ENCODE data around the gene TAX1BP1.

TAX1BP1 gene

DNA sequence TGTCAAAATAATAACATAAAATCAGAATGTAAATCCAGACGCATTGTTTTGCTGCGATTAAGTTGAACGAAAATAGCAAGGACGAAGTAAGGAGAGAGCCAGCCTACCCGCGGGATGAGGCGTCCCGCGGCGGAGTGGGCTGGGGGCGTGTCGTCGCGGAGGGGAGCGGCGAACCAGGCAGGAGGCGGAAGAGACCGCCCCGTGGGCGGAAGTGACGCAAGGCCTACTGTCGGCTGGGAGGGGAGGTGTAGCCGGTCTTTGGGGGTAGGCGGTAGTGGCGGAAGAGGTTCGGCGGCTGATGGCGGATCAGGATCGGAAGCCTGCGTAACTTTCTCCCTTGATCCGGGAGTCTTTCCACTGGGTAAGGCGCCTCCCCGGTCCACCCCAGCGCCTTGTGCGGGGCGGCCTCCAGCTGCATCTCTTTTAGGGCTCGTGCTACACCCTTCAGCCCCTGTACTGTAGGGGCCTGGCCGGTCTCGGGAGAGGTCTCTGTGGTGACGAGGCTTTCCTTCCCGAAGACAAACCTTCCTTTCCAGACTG is at the start of gene TAX1BP1:
Gene TAX1BP1, plus strand, starts transcription at position 254 of the 540 bp plus-strand sequence. CDS start 8,363 bp downstream, outside the sequence.
- DNase-seq: peak; percentile 90

GRCh38 chr7:27690649-27691048 is 49.3 kb upstream of the TAX1BP1 start:
- DNase-seq: no peak

DNA sequence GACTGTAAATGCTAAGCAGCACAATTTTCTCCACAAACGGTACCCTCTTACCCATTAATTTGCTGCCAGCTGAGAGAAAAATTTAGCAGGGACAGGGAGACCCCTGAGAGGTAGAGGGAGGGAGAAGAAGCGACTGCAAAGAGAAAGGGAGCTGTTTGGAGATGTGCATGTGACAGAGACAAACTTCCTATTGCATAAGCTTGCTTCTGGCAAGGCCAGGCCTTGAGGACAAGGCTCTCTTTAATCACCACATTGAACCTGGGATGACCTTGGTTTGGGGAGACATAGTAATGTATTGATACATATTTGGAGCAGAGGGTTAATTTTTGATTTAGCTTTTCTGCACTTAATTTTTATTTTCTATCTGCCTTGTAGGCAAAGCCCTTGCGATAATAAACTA is 46.2 kb upstream of the TAX1BP1 start:
- no peak for DNase-seq

- DNase-seq: no peak
Measured at GRCh38 chr7:27695096-27695495, 44.9 kb upstream of the TAX1BP1 start.

- DNase-seq: no peak
Measured at GRCh38 chr7:27697861-27698430, 42.0 kb upstream of the TAX1BP1 start.

DNA sequence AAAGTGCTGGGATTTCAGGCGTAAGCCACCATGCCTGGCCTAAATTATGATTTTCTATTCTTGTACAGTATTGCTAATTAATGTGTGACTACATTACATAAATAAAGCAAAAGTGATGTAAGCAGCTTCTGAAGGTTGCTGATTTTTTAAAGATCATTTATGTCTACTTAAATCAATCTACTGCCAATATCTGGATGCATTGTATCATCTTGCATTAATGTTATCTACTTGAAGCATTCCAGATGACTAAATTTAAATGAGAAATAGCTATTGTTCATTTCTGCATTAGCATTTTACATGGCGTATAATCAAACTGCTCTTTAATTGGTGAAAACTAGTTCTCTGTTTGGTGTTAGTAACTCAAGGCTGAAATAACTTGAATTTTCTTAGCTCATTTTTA is 40.2 kb upstream of the TAX1BP1 start:
- DNase-seq: no peak

- peak; percentile 13 for DNase-seq
Measured at GRCh38 chr7:27700501-27700900, 39.5 kb upstream of the TAX1BP1 start.

DNA sequence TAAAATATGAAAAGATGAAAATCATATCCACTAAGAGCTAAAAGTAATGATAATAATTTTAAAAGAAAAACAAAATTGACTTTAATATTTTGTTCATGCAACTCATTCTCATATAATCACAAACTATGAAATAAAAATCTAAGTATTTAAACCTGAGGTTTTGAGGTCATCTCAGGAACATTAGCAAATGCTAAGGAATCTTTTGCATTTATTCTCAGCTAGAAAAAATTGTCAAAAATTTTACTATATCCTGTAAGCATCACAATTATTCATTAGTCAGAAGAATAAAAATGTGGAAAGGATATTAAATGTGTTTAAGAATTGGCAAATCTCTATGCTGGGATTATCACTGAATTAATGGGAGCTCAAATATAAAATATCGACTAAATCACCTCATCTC is 36.8 kb upstream of the TAX1BP1 start:
- no peak for DNase-seq

DNA sequence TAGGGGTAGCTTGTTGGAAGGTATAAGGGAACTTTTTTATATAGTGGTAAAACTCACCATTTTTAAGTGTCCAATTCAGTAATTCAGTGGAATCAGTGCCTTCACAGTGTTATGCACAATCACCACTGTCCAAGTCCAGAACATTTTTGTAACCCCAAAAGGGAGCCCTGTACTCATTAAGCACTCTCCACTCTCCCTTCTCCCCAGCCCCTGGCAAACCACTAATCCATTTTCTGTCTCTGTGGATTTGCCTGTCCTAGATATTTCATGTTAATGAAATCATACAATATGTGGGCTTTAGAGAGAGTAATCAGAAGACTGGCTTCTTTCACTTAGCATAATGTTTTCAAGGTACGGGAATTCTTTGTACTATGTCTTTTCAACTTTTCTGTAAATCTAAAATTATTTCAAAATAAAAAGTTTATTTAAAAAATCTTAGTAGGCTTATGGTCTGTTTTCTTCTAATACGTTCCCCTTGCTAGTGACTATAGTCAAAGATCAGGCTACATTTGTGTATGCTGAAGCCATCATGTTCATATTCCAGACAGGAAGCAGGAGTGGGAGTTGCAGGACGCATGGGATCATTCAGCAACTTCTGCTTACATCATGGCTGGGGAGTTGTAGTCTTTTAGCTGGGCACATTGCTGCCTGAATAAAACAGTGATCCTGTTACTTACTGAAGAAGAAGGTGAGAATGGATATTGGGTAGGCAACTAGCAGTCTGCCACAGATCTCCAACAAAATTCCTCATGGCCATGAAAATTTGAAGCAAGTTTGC is 35.4 kb upstream of the TAX1BP1 start:
- DNase-seq: no peak

DNA sequence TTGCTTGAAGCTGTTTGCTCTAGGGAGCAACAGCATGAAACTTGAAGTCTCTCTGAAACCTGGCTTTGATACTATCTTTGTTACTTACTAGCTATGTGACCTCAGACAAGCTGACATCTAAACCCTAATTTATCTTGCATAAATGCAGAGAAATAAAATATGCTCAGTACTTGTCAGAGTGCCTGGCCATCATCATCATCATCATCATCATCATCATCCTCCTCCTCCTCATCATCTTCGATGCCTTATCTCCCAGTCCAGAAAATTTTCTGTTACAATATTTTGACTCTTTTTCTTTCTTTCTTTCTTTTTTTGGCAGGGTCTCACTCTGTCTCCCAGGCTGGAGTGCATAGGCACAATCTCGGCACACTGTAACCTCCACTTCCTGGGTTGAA is 34.8 kb upstream of the TAX1BP1 start:
- DNase-seq: no peak

GRCh38 chr7:27708485-27708884 is 31.5 kb upstream of the TAX1BP1 start:
- no peak for DNase-seq

DNA sequence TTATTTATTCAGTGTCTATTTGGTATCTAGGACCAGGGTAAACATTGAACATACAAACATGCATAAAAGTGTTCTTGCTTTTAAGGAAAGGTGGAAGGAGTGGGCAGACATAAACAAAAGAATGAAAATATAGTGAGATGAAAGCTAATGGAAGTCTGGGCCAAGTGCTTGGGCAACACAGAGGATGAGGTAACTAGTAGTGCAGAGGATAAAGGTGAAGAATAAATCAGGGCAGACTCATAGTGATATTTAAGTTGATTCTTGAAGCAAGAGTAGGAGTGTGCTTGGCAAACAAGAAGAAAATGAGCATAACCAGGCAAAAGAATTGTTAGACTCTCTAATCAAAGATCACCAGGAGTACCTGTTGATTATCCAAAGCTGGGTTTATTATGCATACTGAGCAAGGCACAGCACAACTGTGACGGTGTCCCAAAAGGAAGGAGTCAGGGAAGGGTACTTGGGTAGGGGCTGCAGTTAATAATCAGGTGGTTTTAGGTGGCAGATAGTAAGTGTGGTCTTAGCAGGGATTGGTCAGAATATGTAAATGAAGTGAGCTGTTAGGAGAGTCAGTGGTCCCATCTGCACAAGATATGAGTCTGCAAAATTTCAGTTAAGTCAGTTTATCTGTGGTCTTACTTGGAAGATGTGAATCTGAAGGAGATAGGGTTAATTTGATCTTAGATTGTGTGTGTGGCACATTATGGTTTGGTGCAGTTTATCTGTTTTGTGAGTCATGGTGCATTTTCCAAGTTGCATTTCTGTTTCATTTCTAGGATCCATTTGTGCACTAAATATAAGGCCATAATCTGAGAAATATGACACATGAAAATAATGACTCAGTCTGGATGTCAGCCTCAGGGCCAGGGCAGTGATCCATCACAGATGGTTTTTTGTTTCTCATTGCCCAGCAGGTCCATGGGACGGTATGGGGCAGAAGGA is 30.6 kb upstream of the TAX1BP1 start:
- no peak for DNase-seq

GRCh38 chr7:27712217-27712616 is 27.7 kb upstream of the TAX1BP1 start:
- DNase-seq: no peak

DNA sequence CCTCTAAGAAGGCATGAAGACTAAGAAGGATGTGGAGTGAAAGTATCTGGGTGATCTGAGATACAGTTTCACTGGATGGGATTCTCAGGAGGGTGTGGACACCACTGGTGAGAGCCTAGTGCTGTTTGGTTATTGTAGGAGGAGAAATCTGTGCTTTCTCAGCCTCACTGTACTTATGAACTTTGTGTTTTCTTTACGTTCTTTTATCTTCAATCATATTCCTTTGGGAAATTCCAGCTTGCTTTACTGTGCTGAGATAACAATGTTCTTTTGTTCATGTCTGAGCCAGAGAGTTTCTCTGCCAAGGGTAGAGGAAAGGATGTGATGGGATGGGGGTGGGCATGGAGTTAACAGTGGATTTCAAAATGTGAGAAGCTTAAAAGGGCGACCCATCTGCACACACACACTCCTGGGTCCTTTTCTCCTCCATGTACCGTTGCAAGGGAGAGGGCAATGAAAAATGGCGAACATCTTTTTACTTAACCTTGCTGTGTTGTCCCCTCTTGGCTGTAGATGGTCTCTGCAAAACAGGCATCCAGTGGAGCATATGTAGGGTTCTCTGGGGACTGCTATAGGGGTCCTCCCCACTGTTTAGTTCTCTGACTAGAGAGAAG is 25.0 kb upstream of the TAX1BP1 start:
- DNase-seq: no peak

DNA sequence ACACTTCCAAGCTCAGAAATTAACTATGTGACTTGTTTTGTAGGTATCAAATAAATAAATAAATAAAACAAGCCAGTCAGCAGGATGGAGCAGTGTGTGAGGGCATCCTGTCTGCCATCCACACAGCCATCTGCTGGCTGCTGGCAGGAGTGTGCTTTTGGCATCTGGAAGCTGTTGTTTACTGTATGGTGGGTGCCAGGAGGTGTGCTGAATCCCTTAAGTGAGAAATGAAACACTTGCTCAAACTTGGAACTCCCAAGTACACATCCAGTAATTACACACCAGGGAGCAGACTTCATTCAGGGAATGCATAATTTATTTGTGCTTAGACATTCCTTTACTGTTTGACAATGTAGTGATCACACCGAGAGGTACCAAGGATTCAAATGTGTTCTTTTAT is 16.9 kb upstream of the TAX1BP1 start:
- DNase-seq: peak; percentile 34

DNA sequence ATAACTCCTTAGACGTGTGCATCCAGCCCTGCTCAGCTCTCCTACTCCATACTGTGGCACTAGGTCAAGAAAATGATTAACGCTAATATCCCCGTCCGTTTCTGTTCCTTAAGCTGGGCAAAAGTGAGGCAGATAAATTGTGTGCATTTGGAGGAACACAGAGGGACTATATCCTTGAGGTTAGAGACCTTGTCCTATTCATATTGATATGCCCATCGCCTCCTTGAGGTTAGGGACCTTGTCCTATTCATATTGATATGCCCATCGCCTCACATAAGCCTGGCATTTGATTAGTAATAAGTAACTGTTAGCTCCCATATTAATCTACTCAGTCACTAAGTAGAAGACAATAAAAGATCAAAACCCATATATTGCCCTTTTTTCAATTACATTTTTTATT is 12.9 kb upstream of the TAX1BP1 start:
- DNase-seq: no peak

DNA sequence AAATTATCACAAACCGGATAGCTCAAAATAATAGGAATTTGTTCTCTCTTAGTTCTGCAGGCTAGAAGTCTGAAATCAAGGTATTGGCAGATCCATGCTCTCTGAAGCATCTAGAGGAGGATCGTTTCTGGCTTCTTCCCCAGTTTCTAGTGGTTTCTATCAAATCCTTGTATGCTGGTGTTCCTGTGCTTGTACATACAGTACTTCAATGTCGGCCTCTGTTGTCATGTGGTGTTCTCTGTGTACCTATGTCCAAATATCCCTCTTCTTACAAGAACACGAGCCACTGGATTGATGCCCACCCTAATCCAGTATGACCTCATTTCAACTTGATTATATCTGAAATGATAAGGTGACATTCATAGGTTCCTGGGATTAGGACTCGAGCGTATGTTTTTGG is 9.8 kb upstream of the TAX1BP1 start:
- DNase-seq: no peak

DNA sequence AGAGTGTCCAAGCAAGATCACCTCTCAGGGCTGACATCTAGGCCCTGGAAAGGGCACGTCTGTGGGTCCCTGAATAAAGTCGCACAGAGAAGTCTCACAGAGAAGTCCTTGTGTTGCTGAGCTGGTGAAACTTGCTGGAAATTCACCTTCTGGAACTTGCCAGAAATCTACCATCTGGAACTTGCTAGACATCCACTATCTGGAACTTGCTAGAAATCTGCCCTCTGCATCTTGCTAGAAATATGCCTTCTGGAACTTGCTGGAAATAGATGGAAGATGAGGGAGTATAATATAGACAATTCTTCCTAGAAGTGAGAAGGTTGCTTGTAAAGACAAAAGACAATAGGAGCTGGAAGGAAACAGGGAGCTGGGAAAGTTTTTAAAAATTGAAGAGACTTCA is 5.4 kb upstream of the TAX1BP1 start:
- DNase-seq: no peak

GRCh38 chr7:27735165-27735564 is 4.8 kb upstream of the TAX1BP1 start:
- DNase-seq: no peak

GRCh38 chr7:27735831-27736230 is 4.1 kb upstream of the TAX1BP1 start:
- DNase-seq: no peak

DNA sequence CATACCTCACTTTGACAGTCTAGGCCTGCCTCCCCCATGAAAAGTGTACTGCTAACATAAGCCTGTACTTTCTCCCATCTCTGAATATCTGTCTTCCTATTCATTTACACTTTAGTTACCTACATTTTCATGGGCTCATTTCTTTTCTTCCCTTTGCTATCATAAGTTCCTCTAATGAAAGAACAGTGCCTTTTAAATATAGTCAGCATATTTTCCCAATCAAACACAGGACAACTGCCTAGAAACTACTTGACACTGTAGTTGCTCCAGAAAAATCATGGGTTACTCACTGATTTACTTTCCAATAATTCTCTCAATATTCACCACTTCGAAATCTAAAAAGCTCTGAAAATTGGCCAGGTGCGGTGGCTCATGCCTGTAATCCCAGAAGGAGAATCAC is 2.8 kb upstream of the TAX1BP1 start:
- DNase-seq: no peak

DNA sequence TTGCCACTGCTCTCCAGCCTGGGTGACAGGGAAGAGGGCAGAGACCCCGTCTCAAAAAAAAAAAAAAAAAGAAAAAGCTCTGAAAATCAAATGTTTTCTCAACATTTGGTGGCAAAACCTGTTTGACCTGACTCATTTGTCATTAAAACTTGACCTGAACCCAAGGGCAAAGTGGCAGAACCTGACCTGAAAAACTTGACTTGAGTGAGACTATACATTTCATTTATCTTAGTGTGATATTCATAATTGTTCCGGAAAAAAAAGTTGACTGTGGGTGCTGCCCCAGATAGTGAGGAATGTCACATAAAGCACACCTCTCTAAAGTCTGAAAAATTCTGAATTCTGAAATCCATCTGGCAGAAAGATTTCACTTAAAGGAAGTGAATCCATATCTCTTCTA is 2.3 kb upstream of the TAX1BP1 start:
- DNase-seq: no peak

DNA sequence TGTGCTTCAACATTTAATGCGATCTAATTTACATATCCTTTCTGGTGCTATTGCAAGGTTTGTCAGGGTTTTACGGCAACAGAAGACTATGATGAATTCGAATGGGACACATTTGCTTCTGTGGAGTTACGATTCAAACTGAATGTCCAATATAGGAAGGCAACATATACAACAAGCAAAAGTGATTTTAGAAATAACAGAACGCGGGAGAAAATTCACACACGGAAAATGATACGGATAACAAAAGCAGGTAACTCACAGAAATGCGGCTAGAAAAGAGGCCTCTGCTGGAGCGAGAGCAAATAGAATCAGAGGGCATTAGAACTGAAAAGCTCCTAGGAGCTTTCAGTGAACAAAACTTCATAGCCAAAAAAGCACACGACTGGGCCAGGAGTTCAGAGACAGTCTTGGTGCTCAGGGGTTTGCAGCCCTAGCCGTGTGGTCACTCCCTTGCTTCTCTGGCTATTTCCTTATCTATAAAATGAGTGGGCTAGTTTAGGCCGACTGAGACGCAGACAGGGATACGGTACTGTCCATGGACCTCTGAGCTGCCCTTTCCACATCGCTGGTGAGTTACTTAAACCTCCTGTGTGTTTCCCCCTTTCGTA is 557 bp upstream of the TAX1BP1 start:
- no peak for DNase-seq
